ENCODE results near the gene TSPAN4. TPM values are rescaled to one million over a fixed set of nuclear protein-coding genes. Genes with fewer than 3 reads are reported as not detected.

The TSPAN4 gene, protein sequence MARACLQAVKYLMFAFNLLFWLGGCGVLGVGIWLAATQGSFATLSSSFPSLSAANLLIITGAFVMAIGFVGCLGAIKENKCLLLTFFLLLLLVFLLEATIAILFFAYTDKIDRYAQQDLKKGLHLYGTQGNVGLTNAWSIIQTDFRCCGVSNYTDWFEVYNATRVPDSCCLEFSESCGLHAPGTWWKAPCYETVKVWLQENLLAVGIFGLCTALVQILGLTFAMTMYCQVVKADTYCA
- 1 to 10 TPM; 5.0 to 6.3 TPM for total RNA-seq

DNA sequence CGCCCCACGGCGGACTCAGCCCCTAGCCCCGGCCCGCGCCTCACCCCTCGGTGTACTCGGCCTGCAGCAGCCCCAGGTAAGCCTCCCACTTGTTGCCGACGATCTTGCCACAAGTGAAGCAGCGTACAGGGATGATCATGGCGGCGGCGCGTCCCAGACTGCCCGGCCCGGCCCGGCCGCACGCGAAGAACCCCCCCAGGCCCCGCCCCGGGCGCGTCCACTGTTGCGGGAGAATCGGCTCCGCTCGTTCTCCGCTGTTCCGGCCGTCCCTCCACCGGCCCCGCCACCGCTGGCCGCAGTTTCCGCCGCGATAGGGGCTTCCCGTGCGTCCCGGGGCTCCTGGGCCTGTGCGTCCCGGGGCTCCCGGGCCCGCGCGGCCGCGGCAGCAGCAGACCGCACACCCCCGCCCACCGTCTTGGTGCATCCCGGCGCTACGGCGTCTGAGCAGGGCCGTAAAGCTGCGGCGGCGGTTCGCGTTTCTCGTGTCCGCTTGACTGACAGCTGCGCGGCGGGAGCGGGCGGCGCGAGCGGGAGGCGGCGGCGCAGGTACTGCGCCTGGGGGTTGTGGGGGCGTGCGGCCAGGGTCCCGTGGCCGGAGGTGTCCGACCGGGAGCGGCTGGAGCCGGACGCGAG lies at the start of gene TSPAN4, which contains the start of gene POLR2L:
Gene TSPAN4, plus strand, starts transcription at position 483 of the 633 bp plus-strand sequence. CDS start 7,453 bp downstream, outside the sequence.
Gene POLR2L, minus strand, starts transcription at position 160 of the 633 bp plus-strand sequence. Its CDS starts 21 bp downstream, at position 139.
- H3K36me3 Mint-ChIP-seq (ENCODE audit: low read depth) = peaks cover 2% of the 10 kb centered on the region
- peak; percentile 88 for DNase-seq
- no peaks in the 10 kb centered on the region for H3K27me3 Mint-ChIP-seq (ENCODE audit: low read depth)
- CTCF ChIA-PET = no interaction called here
- intact Hi-C loops (cut with micrococcal nuclease) = loop anchor here (1.0 to 5.0 kb wide), 5 partner anchors 22 to 85 kb away; partner anchors contain the start of genes AP2A2, CHID1, GATD1 and RPLP2
- H3K4me1 Mint-ChIP-seq (ENCODE audit: low read depth) = peaks cover 27% of the 10 kb centered on the region
- H3K9me3 Mint-ChIP-seq = no peaks in the 10 kb centered on the region
- peak within 1 kb of the TSS; percentile 75 for H3K27ac Mint-ChIP-seq
- H3K4me3 Mint-ChIP-seq = peak within 1 kb of the TSS; percentile 84

DNA sequence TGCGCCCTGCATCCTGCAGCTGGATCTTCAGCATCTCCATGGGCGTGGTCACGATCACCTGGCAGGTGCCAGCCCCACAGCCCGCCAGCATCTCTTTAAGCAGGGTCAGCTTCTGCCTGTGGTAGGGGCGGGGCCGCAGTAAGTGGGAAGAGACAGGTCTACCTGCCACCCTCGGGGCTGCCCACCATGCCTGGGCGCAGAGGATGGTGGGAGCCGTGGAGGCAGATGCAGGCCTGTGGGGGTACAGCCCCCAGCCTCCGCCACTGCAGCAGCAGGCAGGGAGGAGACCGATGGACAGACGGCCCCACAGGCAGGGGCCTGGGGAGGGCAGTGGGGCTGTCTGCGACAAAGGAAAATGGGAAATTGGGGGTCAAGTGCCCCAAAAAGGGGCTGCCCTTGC lies 49.8 kb upstream of the TSPAN4 start:
- Mint-ChIP-seq H3K4me3 (no peak overlapping the region), H3K27me3 (ENCODE audit: low read depth) (peaks cover 3% of the 10 kb centered on the region), H3K36me3 (ENCODE audit: low read depth) (peaks cover 11% of the 10 kb centered on the region), H3K27ac (no peak overlapping the region), H3K4me1 (ENCODE audit: low read depth) (peaks cover 12% of the 10 kb centered on the region), H3K9me3 (no peaks in the 10 kb centered on the region)
- CTCF ChIA-PET = no interaction called here
- intact Hi-C loops (cut with micrococcal nuclease) = loop anchor here (10.0 kb wide), 1 partner anchor 478 kb away; the partner anchor contains the start of gene IFITM1
- DNase-seq = no peak

- CTCF ChIA-PET = no interaction called here
Measured at GRCh38 chr11:793556-793955, 49.1 kb upstream of the TSPAN4 start.

GRCh38 chr11:794013-794765 lies 48.5 kb upstream of the TSPAN4 start:
- no peak for DNase-seq
- CTCF ChIA-PET = no interaction called here
- Mint-ChIP-seq H3K36me3 (ENCODE audit: low read depth) (peaks cover 11% of the 10 kb centered on the region), H3K27ac (no peak overlapping the region), H3K4me1 (ENCODE audit: low read depth) (peaks cover 12% of the 10 kb centered on the region), H3K27me3 (ENCODE audit: low read depth) (no peaks in the 10 kb centered on the region), H3K9me3 (no peaks in the 10 kb centered on the region), H3K4me3 (peak overlapping the region; percentile 4)
- intact Hi-C loops (cut with micrococcal nuclease) = loop anchor here (10.0 kb wide), 1 partner anchor 479 kb away; the partner anchor contains the start of gene IFITM1

More at GRCh38 chr11:793556-793955, 49.1 kb upstream of the TSPAN4 start:
- Mint-ChIP-seq H3K27me3 (ENCODE audit: low read depth) (peaks cover 3% of the 10 kb centered on the region), H3K4me1 (ENCODE audit: low read depth) (peaks cover 12% of the 10 kb centered on the region), H3K36me3 (ENCODE audit: low read depth) (peaks cover 11% of the 10 kb centered on the region), H3K27ac (no peak overlapping the region), H3K9me3 (no peaks in the 10 kb centered on the region), H3K4me3 (no peak overlapping the region)
- intact Hi-C loops (cut with micrococcal nuclease) = loop anchor here (10.0 kb wide), 1 partner anchor 479 kb away; the partner anchor contains the start of gene IFITM1
- no peak for DNase-seq

DNA sequence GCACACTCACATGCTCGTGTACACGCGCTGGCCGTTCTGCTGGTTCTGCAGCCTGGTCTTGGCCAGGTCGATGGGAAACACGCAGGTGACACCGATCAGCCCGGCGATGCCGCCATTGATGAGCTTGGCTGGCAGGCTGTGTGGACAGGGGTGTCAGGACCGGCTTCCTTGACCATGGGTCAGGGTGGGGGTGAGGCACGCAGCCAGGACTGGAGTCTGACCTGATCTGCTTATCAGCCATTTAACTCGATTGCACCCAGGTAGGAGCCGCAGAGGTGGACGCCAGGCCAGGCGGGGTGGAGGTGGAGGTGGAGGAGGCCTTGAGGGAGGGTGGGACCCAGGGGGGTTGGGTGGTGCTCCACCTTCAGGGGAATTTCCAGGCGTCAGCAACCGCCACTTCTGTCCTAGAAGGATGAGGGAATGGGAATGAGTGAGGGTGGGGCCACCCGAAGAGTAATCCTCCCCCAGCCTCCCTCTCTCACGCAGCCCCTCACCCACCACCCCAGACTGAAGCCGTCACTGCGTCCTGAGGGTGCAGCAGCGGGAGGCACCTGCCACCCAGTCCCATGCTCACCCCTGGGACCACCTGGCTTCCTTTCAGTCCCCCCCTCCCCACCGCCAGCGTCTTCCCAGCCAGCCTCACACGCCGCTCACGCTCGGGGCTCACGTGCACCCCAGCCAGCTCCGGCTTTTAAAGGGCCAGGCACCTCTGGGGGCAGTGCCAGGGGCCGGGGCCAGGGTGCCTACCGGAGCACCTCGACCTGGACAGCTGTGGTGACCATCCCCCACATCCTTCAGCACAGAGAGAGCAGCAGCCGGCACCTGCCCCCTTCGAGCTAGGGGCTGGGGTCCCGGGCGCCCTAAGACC lies 47.7 kb upstream of the TSPAN4 start:
- no peak for DNase-seq

GRCh38 chr11:795634-796564 lies 46.8 kb upstream of the TSPAN4 start:
- intact Hi-C loops (cut with micrococcal nuclease) = loop anchor here (1.0 to 10.0 kb wide), 10 partner anchors 19 to 589 kb away; partner anchors contain the start of genes BET1L, CHID1, GATD1 and IFITM1
- DNase-seq = peak; percentile 90
- peaks cover 12% of the 10 kb centered on the region for H3K4me1 Mint-ChIP-seq (ENCODE audit: low read depth)
- H3K9me3 Mint-ChIP-seq = no peaks in the 10 kb centered on the region
- CTCF ChIA-PET = interaction anchor here (1.0 to 1.1 kb wide), 2 partner anchors 18 to 32 kb away, joined by 3 to 4 read pairs; partner anchors contain the start of gene GATD1
- peaks cover 11% of the 10 kb centered on the region for H3K36me3 Mint-ChIP-seq (ENCODE audit: low read depth)
- no peaks in the 10 kb centered on the region for H3K27me3 Mint-ChIP-seq (ENCODE audit: low read depth)
- peak overlapping the region; percentile 86 for H3K4me3 Mint-ChIP-seq
- peak overlapping the region; percentile 37 for H3K27ac Mint-ChIP-seq

More for the DNA sequence above, 47.7 kb upstream of the TSPAN4 start:
- CTCF ChIA-PET = interaction anchor here (1.0 kb wide), 1 partner anchor 31 kb away, joined by 4 read pairs; no protein-coding TSS in a partner anchor
- no peaks in the 10 kb centered on the region for H3K27me3 Mint-ChIP-seq (ENCODE audit: low read depth)
- peak overlapping the region; percentile 86 for H3K4me3 Mint-ChIP-seq
- no peak overlapping the region for H3K27ac Mint-ChIP-seq
- intact Hi-C loops (cut with micrococcal nuclease) = loop anchor here (5.0 to 10.0 kb wide), 4 partner anchors 218 to 588 kb away; partner anchors contain the start of genes BET1L, IFITM1, LMNTD2 and PHRF1
- peaks cover 11% of the 10 kb centered on the region for H3K36me3 Mint-ChIP-seq (ENCODE audit: low read depth)
- peaks cover 12% of the 10 kb centered on the region for H3K4me1 Mint-ChIP-seq (ENCODE audit: low read depth)
- H3K9me3 Mint-ChIP-seq = no peaks in the 10 kb centered on the region

DNA sequence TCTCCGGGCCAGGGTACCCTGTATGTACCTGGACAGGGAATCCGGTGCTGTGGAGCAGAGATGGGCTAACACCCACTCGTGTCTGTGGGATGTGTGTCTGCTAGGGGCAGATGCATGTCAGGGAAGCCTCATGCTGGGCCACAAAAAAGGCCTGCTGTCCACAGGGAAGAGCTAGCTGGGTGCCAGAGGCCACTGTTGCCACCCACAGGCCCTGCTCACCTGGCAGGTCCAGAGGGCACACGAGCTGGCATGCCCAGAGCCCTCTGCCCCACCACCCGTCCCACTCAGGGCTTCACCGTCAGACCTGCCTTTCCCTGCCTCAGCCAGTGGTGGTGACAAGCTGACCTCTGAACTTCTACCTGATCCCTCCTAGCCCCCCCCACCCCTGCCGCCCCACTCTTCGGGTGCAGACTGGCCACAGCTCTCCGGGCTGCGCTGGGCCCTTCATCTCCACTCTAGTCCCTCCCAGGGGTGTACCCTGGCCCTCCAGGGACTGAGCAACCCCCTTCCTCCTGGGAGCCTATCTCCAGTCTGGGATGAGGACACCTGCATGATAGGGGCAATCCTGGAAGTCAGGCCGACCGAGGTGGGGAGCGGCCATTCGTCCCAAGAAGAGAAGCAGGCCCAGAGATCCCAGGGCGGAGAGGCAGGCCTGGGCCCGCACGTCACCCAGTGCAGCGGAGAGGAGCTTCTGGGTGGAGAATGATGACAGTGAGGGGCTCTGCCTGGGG lies 45.9 kb upstream of the TSPAN4 start:
- peaks cover 6% of the 10 kb centered on the region for H3K36me3 Mint-ChIP-seq (ENCODE audit: low read depth)
- H3K27me3 Mint-ChIP-seq (ENCODE audit: low read depth) = no peaks in the 10 kb centered on the region
- DNase-seq = no peak
- CTCF ChIA-PET = interaction anchor here (0.6 to 1.3 kb wide), 3 partner anchors 11 to 31 kb away, joined by 3 read pairs; partner anchors contain the start of gene GATD1
- H3K9me3 Mint-ChIP-seq = no peaks in the 10 kb centered on the region
- peak overlapping the region; percentile 37 for H3K27ac Mint-ChIP-seq
- intact Hi-C loops (cut with micrococcal nuclease) = loop anchor here (1.0 to 10.0 kb wide), 13 partner anchors 9 to 589 kb away; partner anchors contain the start of genes BET1L, CHID1, DEAF1 and GATD1
- peaks cover 12% of the 10 kb centered on the region for H3K4me1 Mint-ChIP-seq (ENCODE audit: low read depth)
- H3K4me3 Mint-ChIP-seq = peak overlapping the region; percentile 86

- intact Hi-C loops (cut with micrococcal nuclease) = loop anchor here (1.0 to 10.0 kb wide), 11 partner anchors 8 to 590 kb away; partner anchors contain the start of genes BET1L, CHID1, DEAF1 and IFITM1
- peak; percentile 85 for DNase-seq
- Mint-ChIP-seq H3K27ac (peak overlapping the region; percentile 37), H3K9me3 (no peaks in the 10 kb centered on the region), H3K4me3 (peak overlapping the region; percentile 86), H3K4me1 (ENCODE audit: low read depth) (peaks cover 12% of the 10 kb centered on the region), H3K27me3 (ENCODE audit: low read depth) (no peaks in the 10 kb centered on the region), H3K36me3 (ENCODE audit: low read depth) (peaks cover 3% of the 10 kb centered on the region)
- CTCF ChIA-PET = interaction anchor here (0.6 to 1.3 kb wide), 2 partner anchors 10 to 32 kb away, joined by 3 read pairs; no protein-coding TSS in a partner anchor
Measured at GRCh38 chr11:797296-798092, 45.2 kb upstream of the TSPAN4 start.

- Mint-ChIP-seq H3K9me3 (no peaks in the 10 kb centered on the region), H3K27me3 (ENCODE audit: low read depth) (no peaks in the 10 kb centered on the region), H3K4me3 (peak within 1 kb of the TSS; percentile 86), H3K36me3 (ENCODE audit: low read depth) (peaks cover 3% of the 10 kb centered on the region), H3K27ac (peak within 1 kb of the TSS; percentile 37), H3K4me1 (ENCODE audit: low read depth) (peaks cover 15% of the 10 kb centered on the region)
- intact Hi-C loops (cut with micrococcal nuclease) = loop anchor here (1.0 to 10.0 kb wide), 5 partner anchors 70 to 591 kb away; partner anchors contain the start of genes BET1L, IFITM1, LMNTD2 and PHRF1
- peak; percentile 82 for DNase-seq
- CTCF ChIA-PET = interaction anchor here (0.7 kb wide), 1 partner anchor 50 kb away, joined by 3 read pairs; no protein-coding TSS in a partner anchor
Measured at GRCh38 chr11:798093-798713, 44.4 kb upstream of the TSPAN4 start, which contains the start of gene SLC25A22. Gene SLC25A22 (minus strand): TSS chr11:798281. CDS start chr11:795006, 3,275 bp downstream.
